CD1c-positive myeloid dendritic cell (primary cell): ENCODE data around the gene ARHGEF18.

Experiments
- DNase-seq: peaks from one replicate; pipeline ENCODE4 v3.0.0-alpha.2; 2016; ENCODE audit errors: extremely low spot score

The ARHGEF18 gene

GRCh38 chr19:7383284-7383683, 34.5 kb downstream of the ARHGEF18 start:
- DNase-seq, result no peak

- peak; percentile 59 for DNase-seq
Observed at GRCh38 chr19:7385062-7385461, 36.3 kb downstream of the ARHGEF18 start.

- no peak for DNase-seq
Observed at GRCh38 chr19:7386308-7386707, 37.6 kb downstream of the ARHGEF18 start.

GRCh38 chr19:7386769-7387168, 38.0 kb downstream of the ARHGEF18 start:
- DNase-seq, result no peak

- DNase-seq, result no peak
Observed at GRCh38 chr19:7391218-7391670, 42.5 kb downstream of the ARHGEF18 start.

- no peak for DNase-seq
Observed at GRCh38 chr19:7393459-7393858, 44.7 kb downstream of the ARHGEF18 start.

- no peak for DNase-seq
Observed at GRCh38 chr19:7393939-7394730, 45.4 kb downstream of the ARHGEF18 start.

GRCh38 chr19:7394731-7395359, 46.1 kb downstream of the ARHGEF18 start:
- DNase-seq, result peak; percentile 97

- no peak for DNase-seq
Observed at GRCh38 chr19:7395360-7396066, 46.8 kb downstream of the ARHGEF18 start.

GRCh38 chr19:7397687-7398086, 49.0 kb downstream of the ARHGEF18 start:
- DNase-seq, result no peak
